SK-N-SH treated with all-trans-retinoic acid at 6 μM for 48 hours (cell line): Measurements from ENCODE around the gene LAMB3.
A peak's percentile ranks its signal among the peaks of the same experiment; 100 is the strongest.

Experiments used
- ATAC-seq: fragments of 200-7000 bp; cut with Tn5 transposase; 3 replicates; pipeline ENCODE4 v1.9.1; 2020; ENCODE audit warnings: mild to moderate bottlenecking, moderate library complexity
- BACH2 ChIP-seq: fragments of 250-450 bp; sonication (Bioruptor Pico); IDR thresholded peaks from 2 replicates; pipeline ENCODE4 v1.9.0; 2021; ENCODE audit warnings: mild to moderate bottlenecking, borderline replicate concordance
- CREB5 ChIP-seq: fragments of 250-450 bp; sonication (Bioruptor Pico); IDR thresholded peaks from 2 replicates; pipeline ENCODE4 v1.5.1; 2020; ENCODE audit warnings: low read depth, mild to moderate bottlenecking, moderate library complexity
- CSDC2 ChIP-seq: fragments of 250-450 bp; sonication (Bioruptor Pico); IDR thresholded peaks from 2 replicates; pipeline ENCODE4 v1.5.0; 2020; ENCODE audit warnings: mild to moderate bottlenecking, moderate library complexity
- ESRRG ChIP-seq: fragments of 250-450 bp; sonication (Bioruptor Pico); IDR thresholded peaks from 2 replicates; pipeline ENCODE4 v1.6.1; 2021; ENCODE audit warnings: mild to moderate bottlenecking
- OSR1 ChIP-seq: fragments of 250-450 bp; sonication (Bioruptor Pico); IDR thresholded peaks from 2 replicates; pipeline ENCODE4 v1.8.0; 2022; ENCODE audit warnings: moderate library complexity, mild to moderate bottlenecking, inconsistent platforms
- PATZ1 ChIP-seq: fragments of 250-450 bp; sonication (Bioruptor Pico); IDR thresholded peaks from 2 replicates; pipeline ENCODE4 v1.8.0; 2020; ENCODE audit warnings: mild to moderate bottlenecking, moderate library complexity, borderline replicate concordance
- POU6F1 ChIP-seq: fragments of 250-450 bp; sonication (Bioruptor Pico); IDR thresholded peaks from 2 replicates; pipeline ENCODE4 v1.8.0; 2021; ENCODE audit warnings: low read depth, mild to moderate bottlenecking, moderate library complexity, borderline replicate concordance
- PPARA ChIP-seq: fragments of 250-450 bp; sonication (Bioruptor Pico); IDR thresholded peaks from 2 replicates; pipeline ENCODE4 v1.5.0; 2020; ENCODE audit warnings: mild to moderate bottlenecking, borderline replicate concordance
- RARB ChIP-seq: fragments of 250-450 bp; sonication (Bioruptor Pico); IDR thresholded peaks from 2 replicates; pipeline ENCODE4 v1.8.0; 2021; ENCODE audit warnings: mild to moderate bottlenecking, moderate library complexity
- SNAI2 ChIP-seq: fragments of 250-450 bp; sonication (Bioruptor Pico); IDR thresholded peaks from 2 replicates; pipeline ENCODE4 v1.5.0; 2020; ENCODE audit warnings: mild to moderate bottlenecking, moderate library complexity
- TCF4 ChIP-seq: fragments of 250-450 bp; sonication (Bioruptor Pico); IDR thresholded peaks from 2 replicates; pipeline ENCODE4 v1.8.0; 2021; ENCODE audit warnings: mild to moderate bottlenecking, moderate library complexity, borderline replicate concordance
- TOX ChIP-seq: fragments of 250-450 bp; sonication (Bioruptor Pico); IDR thresholded peaks from 2 replicates; pipeline ENCODE4 v1.8.0; 2021; ENCODE audit warnings: mild to moderate bottlenecking, moderate library complexity, borderline replicate concordance
- TSHZ2 ChIP-seq: fragments of 250-450 bp; sonication (Bioruptor Pico); IDR thresholded peaks from 2 replicates; pipeline ENCODE4 v1.5.0; 2020; ENCODE audit warnings: mild to moderate bottlenecking, moderate library complexity
- ZC3H10 ChIP-seq: fragments of 250-450 bp; sonication (Bioruptor Pico); IDR thresholded peaks from 2 replicates; pipeline ENCODE4 v1.5.1; 2021; ENCODE audit warnings: mild to moderate bottlenecking, moderate library complexity
- ZFP3 ChIP-seq: fragments of 250-450 bp; sonication (Bioruptor Pico); IDR thresholded peaks from 2 replicates; pipeline ENCODE4 v1.5.0; 2020; ENCODE audit warnings: mild to moderate bottlenecking, moderate library complexity
- ZFP30 ChIP-seq: fragments of 450-650 bp; formaldehyde crosslinking; IDR thresholded peaks from 2 replicates; pipeline ENCODE4 v1.5.0; 2022; ENCODE audit warnings: mild to moderate bottlenecking, moderate library complexity
- ZNF565 ChIP-seq: fragments of 450-650 bp; formaldehyde crosslinking; conservative IDR thresholded peaks from 2 replicates; pipeline ENCODE4 v1.5.0; 2020; ENCODE audit warnings: low read depth, mild to moderate bottlenecking, moderate library complexity
- ZNF70 ChIP-seq: fragments of 450-650 bp; formaldehyde crosslinking; IDR thresholded peaks from 2 replicates; pipeline ENCODE4 v1.5.0; 2020; ENCODE audit warnings: mild to moderate bottlenecking, moderate library complexity
- ZNF8 ChIP-seq: fragments of 450-650 bp; formaldehyde crosslinking; IDR thresholded peaks from 2 replicates; pipeline ENCODE4 v1.5.0; 2020; ENCODE audit warnings: mild to moderate bottlenecking, moderate library complexity

LAMB3 gene

DNA sequence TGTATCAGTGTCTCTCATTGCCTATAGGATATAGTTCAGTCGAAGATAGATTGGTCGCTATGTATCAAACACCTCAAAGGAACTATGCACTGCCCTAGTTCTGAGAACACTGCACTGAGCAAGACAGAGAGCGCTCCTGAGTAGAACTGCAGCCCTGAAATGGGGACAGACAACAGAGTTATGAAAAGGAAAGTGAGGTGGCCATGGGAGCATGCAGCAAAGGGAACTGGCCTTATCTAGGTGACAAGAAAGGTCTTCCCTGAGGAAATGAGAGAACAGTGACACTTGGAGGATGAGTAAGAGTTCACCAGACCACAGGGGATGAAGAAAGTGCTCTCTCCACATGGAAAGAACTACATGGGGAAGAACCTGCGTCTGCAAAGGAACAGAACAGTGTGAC lies 15.5 kb upstream of the LAMB3 start (continued):
- TF ChIP-seq TSHZ2 (CRISPR knock-in tag) (no peak), CREB5 (no peak)
- TF ChIP-seq, all 23 proteins: peak for 0

- no peak for TF ChIP-seq ZFP30 (CRISPR knock-in tag)
- TF ChIP-seq BACH2, result no peak
- TF ChIP-seq ZC3H10 (CRISPR knock-in tag), result no peak
- TF ChIP-seq ZFP3 (CRISPR knock-in tag), result no peak
- TF ChIP-seq TOX, result no peak
- TF ChIP-seq, all 23 proteins: peak for 0
- no peak for ATAC-seq
Measured at GRCh38 chr1:209667103-209667502, 14.9 kb upstream of the LAMB3 start.

DNA sequence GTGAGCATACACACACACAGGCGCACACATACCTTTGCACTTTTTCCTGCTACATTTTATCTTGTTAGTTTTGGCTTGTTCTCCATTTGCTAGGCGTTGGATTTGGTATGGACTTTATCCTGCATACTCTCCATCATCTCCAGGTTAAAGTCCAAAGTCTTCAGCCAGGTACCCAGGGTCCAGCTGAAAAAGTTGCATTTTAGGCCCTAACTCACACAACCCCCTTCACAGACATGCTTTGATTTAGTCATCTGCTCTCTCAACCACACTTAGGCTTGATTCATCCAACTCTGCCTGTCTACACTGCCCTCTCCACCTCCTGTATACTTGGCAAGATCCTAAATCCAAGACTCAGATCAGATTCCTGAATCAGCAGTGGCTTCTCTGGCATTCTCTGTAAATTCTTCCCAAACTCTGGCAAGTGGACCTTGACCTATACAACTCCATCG lies 10.7 kb upstream of the LAMB3 start:
- TF ChIP-seq ZNF8 (no peak), ZFP3 (CRISPR knock-in tag) (no peak), TSHZ2 (CRISPR knock-in tag) (no peak)
- ATAC-seq, result peak; percentile 17; the same call in 1 of the 3 replicates

GRCh38 chr1:209661071-209661470 lies 8.8 kb upstream of the LAMB3 start:
- ATAC-seq, result no peak
- no peak for TF ChIP-seq ZFP30 (CRISPR knock-in tag)
- no peak for TF ChIP-seq ZNF565 (CRISPR knock-in tag)
- no peak for TF ChIP-seq ESRRG (CRISPR knock-in tag)
- no peak for TF ChIP-seq ZC3H10 (CRISPR knock-in tag)
- TF ChIP-seq RARB (CRISPR knock-in tag), result no peak
- TF ChIP-seq ZNF70 (CRISPR knock-in tag), result no peak

DNA sequence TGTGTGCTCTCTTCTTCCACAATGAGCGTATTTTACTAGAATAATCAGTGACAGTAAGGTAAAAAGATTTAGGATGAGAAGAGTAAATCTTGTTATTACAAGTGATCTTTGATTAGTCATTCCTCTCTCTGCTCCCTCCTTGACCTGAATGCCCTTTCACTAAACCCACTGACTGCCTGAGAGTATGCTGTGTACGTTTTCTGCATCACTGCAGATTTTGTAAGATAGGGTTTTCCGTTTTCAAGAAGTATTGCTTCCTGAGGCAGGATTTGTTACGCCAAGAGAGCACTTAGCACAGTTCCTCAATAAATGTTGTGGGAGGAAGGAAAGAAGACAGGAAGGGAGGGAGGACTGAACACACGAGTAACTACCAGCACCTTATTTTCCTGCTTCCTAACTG lies 7.7 kb upstream of the LAMB3 start:
- TF ChIP-seq ZC3H10 (CRISPR knock-in tag), result no peak
- TF ChIP-seq SNAI2 (CRISPR knock-in tag), result no peak
- no peak for TF ChIP-seq OSR1
- TF ChIP-seq TCF4, result no peak
- TF ChIP-seq PPARA (CRISPR knock-in tag), result no peak
- TF ChIP-seq POU6F1, result 0 out of 2 replicates have a peak, but pooled peaks have one; percentile 31
- no peak for TF ChIP-seq ZNF70 (CRISPR knock-in tag)
- no peak for TF ChIP-seq PATZ1 (CRISPR knock-in tag)
- no peak for TF ChIP-seq CSDC2
- no peak for TF ChIP-seq BACH2
- no peak for TF ChIP-seq ZFP3 (CRISPR knock-in tag)
- no peak for TF ChIP-seq ZFP30 (CRISPR knock-in tag)
- TF ChIP-seq TOX, result peak; percentile 8; the same call in 1 of the 2 replicates
- TF ChIP-seq CREB5, result no peak
- ATAC-seq, result peak; percentile 68
